ENCODE data around the gene TIRAP. TPM values are rescaled to one million over a fixed set of nuclear protein-coding genes. Genes with fewer than 3 reads are reported as not detected.
A peak's percentile ranks its signal among the peaks of the same experiment; 100 is the strongest.
"Not testable (repeated sequence)": the region's sequence is repeated elsewhere in the genome, so short reads cannot be mapped to it uniquely, and the experiment has no call there.

The TIRAP gene
- total RNA-seq = 6.8 and 9.2 TPM in 2 replicates

GRCh38 chr11:126282736-126283591, at the start of gene TIRAP:
TSS of gene TIRAP (plus strand) at chr11:126283093. CDS start at chr11:126290895, 7,802 bp downstream.
- no peak for DNase-seq (ENCODE audit: extremely low read depth, low read depth, low spot score)

GRCh38 chr11:126233391-126233790, 49.5 kb upstream of the TIRAP start:
- no peak for DNase-seq (ENCODE audit: extremely low read depth, low read depth, low spot score)

GRCh38 chr11:126246636-126247035, 36.3 kb upstream of the TIRAP start:
- DNase-seq (ENCODE audit: extremely low read depth, low read depth, low spot score) = no peak

GRCh38 chr11:126253265-126253664, 29.6 kb upstream of the TIRAP start:
- no peak for DNase-seq (ENCODE audit: extremely low read depth, low read depth, low spot score)

- DNase-seq (ENCODE audit: extremely low read depth, low read depth, low spot score) = no peak
These were observed 28.1 kb upstream of the TIRAP start for GRCh38 chr11:126254819-126255218.

GRCh38 chr11:126255507-126255906, 27.4 kb upstream of the TIRAP start:
- not testable (repeated sequence) for DNase-seq (ENCODE audit: extremely low read depth, low read depth, low spot score)

GRCh38 chr11:126256216-126256615, 26.7 kb upstream of the TIRAP start:
- DNase-seq (ENCODE audit: extremely low read depth, low read depth, low spot score) = no peak

- DNase-seq (ENCODE audit: extremely low read depth, low read depth, low spot score) = no peak
These were observed 25.7 kb upstream of the TIRAP start for GRCh38 chr11:126257144-126257543.

- DNase-seq (ENCODE audit: extremely low read depth, low read depth, low spot score) = no peak
These were observed 25.1 kb upstream of the TIRAP start for GRCh38 chr11:126257764-126258163.

- DNase-seq (ENCODE audit: extremely low read depth, low read depth, low spot score) = no peak
These were observed 20.7 kb upstream of the TIRAP start for GRCh38 chr11:126262216-126262615.

- DNase-seq (ENCODE audit: extremely low read depth, low read depth, low spot score) = no peak
These were observed 19.4 kb upstream of the TIRAP start for GRCh38 chr11:126263489-126263888.

GRCh38 chr11:126265811-126266210, 17.1 kb upstream of the TIRAP start:
- DNase-seq (ENCODE audit: extremely low read depth, low read depth, low spot score) = no peak

GRCh38 chr11:126267650-126268049, 15.2 kb upstream of the TIRAP start:
- no peak for DNase-seq (ENCODE audit: extremely low read depth, low read depth, low spot score)

- DNase-seq (ENCODE audit: extremely low read depth, low read depth, low spot score) = no peak
These were observed 14.6 kb upstream of the TIRAP start for GRCh38 chr11:126268361-126268707.

- DNase-seq (ENCODE audit: extremely low read depth, low read depth, low spot score) = peak; percentile 68
These were observed 13.9 kb upstream of the TIRAP start, which contains the start of the genes FOXRED1 and SRPRA for GRCh38 chr11:126268708-126269579. TSS of gene FOXRED1 (plus strand) at chr11:126269154. CDS start at chr11:126269207, 53 bp downstream. TSS of gene SRPRA (minus strand) at chr11:126268895. CDS start at chr11:126268804, 91 bp downstream.

GRCh38 chr11:126277322-126277721, 5.6 kb upstream of the TIRAP start:
- no peak for DNase-seq (ENCODE audit: extremely low read depth, low read depth, low spot score)

- no peak for DNase-seq (ENCODE audit: extremely low read depth, low read depth, low spot score)
These were observed 5.1 kb upstream of the TIRAP start for GRCh38 chr11:126277780-126278179.

- no peak for DNase-seq (ENCODE audit: extremely low read depth, low read depth, low spot score)
These were observed 3.7 kb upstream of the TIRAP start for GRCh38 chr11:126279191-126279590.

GRCh38 chr11:126280595-126280994, 2.3 kb upstream of the TIRAP start:
- no peak for DNase-seq (ENCODE audit: extremely low read depth, low read depth, low spot score)

- DNase-seq (ENCODE audit: extremely low read depth, low read depth, low spot score) = no peak
These were observed 1.6 kb upstream of the TIRAP start for GRCh38 chr11:126281245-126281644.

- no peak for DNase-seq (ENCODE audit: extremely low read depth, low read depth, low spot score)
These were observed 1.2 kb upstream of the TIRAP start for GRCh38 chr11:126281666-126282175.
